ENCODE results near the gene GNAL.
A peak's percentile ranks its signal among the peaks of the same experiment; 100 is the strongest.
"Not testable (repeated sequence)": the region's sequence is repeated elsewhere in the genome, so short reads cannot be mapped to it uniquely, and the experiment has no call there.

Gene GNAL

DNA sequence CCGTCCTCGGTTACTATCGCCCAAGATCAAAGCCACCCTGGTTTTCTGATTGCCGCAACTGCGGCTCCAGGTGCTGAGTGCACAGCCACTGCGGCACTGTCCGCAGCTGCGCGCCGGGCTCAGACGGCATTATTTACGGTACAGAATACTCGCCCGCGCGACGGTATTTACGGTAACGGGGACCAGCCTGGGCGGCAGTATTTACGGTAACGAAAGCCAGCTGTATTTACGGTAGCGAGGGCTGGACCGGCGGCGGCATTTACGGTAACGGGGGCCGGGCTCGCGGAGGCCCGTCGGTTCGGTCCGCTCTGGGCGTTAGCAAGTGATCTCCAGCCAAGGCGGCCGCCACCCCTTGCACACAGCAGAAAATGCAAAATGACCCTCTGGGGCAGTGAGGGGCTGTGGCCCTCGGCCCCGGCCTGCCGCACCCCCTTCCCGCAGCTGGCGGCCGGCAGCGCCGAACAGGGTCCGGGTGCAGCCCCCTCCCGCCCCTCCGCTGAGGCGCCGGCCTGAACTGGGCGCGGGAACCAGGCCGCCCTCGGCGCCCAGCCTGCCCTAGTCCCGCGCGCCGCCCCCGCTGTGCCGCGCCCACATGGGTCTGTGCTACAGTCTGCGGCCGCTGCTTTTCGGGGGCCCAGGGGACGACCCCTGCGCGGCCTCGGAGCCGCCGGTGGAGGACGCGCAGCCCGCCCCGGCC, at the start of gene GNAL:
Gene GNAL (plus strand): TSS at position 293 of the 697 bp plus-strand sequence. CDS start 300 bp downstream, at position 593.
- peak; percentile 38 to 82 for DNase-seq

- DNase-seq = not testable (repeated sequence)
Measured at GRCh38 chr18:11647310-11647709, 41.8 kb upstream of the GNAL start.

- not testable (repeated sequence) for DNase-seq
Measured at GRCh38 chr18:11647804-11648203, 41.3 kb upstream of the GNAL start.

DNA sequence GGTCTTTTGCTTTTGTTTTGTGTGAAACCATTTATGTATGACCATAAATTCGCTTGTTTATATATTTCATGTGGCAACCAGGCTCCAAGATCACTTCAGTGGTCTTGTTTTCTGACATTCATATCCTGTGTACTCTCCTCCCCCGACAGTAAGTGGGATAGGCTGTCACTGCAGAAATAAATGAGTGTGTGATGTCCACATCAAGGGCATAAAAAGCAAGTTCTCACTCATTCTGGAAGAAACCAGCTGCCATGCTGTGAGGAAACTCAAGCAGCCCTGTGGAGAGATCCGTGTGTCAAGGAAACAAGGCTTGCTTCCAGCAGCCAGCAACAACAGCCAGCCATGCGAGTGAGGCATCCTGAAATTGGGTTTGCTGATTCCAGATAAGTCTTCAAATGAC, 39.2 kb upstream of the GNAL start:
- no peak for DNase-seq

DNA sequence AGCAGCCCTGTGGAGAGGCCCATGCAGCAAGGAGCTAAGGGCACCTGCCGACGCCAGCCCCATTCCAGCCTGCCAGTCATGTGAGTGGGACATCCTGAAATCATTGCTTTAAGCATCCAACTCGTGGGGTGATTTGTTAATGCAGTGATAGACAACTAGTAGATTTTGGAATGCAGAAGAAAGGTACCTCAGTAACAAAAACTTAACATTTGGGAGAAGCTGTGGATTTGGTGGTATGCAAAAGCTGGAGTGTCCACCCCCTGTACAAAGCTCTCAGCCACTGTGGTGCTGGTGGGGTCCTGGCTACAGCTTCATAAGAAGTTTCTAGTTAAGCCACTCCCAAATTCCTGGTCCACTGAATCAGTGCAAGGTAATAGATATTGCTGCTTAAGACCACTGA, 37.2 kb upstream of the GNAL start:
- no peak for DNase-seq

- no peak for DNase-seq
Measured at GRCh38 chr18:11653521-11653920, 35.5 kb upstream of the GNAL start.

GRCh38 chr18:11654736-11655605, 34.1 kb upstream of the GNAL start:
- peak; percentile 1 to 21 for DNase-seq

DNA sequence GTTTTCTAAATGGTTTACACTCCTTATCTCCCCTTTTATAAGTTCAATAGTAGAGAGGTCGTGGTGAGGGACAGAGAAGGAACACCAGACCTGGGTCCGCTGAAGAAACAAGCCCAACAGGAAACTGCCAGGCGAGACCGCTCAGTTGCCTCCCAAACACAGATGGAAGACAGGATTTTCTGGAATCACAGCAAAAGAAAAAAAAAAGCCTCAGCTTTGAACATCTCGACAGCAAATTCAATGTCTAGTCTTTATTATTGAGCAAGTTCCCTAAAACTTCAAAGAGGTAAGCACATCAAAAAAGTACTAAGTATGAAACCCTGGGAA, 33.5 kb upstream of the GNAL start:
- DNase-seq = no peak

GRCh38 chr18:11657152-11657551, 31.9 kb upstream of the GNAL start:
- no peak for DNase-seq

DNA sequence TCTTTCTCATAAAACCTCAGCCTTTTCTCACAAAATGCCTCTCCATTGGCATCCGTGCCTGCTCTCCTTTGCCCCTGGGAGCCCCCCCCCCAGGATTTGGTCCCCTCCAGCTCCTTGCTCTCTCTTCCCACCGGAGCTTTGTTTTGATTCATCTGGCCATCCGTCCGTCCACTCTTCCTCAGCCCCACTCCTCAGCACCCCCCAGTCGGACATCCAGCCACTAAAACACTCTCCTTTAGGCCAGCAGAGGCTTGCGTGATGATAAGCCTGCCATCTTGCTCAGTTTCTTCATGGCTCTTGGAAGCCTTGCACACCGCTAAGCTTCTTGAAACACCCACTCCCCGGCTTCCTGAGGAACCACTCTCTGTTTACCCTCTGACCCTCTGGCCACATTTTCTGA, 31.5 kb upstream of the GNAL start:
- no peak for DNase-seq

- no peak for DNase-seq
Measured at GRCh38 chr18:11658019-11658418, 31.0 kb upstream of the GNAL start.

GRCh38 chr18:11658989-11659388, 30.1 kb upstream of the GNAL start:
- DNase-seq = no peak

DNA sequence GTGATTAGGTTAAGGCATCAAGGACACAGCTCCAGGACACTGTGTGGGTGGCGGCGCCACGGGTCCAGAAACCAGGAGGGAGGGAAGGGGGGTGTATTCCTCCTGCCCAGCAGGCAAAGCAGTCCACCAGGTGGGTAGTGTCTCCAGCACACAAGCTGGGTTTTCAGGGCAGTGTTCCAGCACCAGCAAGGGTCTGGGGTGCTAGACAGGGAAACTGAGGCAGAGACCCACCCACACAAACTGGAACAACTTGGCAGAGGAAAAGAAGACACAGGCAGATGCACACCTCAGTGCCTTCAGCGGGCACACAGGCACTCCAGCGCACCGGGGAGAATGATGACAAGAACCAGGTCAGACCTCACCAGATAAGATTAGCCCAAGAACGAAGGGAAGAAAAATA, 28.4 kb upstream of the GNAL start:
- DNase-seq = no peak

GRCh38 chr18:11661430-11661829, 27.6 kb upstream of the GNAL start:
- DNase-seq = no peak

- no peak for DNase-seq
Measured at GRCh38 chr18:11663439-11664029, 25.5 kb upstream of the GNAL start.

DNA sequence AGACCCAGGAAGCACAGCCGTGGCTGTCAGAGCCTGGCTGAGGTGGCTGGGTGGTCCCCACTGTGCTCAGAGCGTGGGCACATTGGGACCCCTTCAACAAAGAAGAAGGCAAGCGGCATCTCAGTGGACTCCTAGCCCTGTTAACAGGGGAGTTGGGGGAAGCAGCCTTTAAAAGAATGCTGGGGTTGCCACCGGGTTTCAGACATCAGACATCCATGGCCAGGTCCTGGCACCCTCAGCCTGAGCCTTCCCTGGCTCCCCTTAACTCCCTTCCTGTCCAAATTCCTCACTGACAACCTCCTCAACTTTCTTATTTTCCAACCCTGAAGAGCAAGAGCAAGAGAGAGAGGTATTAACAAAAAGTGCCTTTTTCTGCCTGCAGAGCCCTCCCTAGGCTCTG, 24.8 kb upstream of the GNAL start:
- DNase-seq = no peak

- DNase-seq = no peak
Measured at GRCh38 chr18:11665146-11665545, 23.9 kb upstream of the GNAL start.

DNA sequence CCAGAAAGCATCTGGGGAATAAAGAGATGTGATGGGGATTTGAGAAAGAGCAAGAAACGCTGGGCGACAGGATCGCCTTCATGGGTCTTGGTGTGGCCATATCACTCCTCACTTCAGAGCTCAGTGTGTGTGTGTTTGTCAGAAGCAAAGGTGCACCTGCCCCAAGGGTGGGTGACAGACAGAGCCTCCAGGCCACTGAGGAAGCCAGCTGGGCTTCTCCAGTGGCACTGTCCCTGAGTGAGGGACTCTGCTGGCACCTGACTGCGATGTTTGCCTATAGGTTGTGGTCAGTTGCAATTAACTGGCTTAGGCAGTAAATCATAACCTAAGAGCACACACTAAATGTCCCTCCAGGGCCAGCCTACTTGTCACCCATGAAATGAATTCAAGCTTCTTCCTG, 23.5 kb upstream of the GNAL start:
- no peak for DNase-seq

DNA sequence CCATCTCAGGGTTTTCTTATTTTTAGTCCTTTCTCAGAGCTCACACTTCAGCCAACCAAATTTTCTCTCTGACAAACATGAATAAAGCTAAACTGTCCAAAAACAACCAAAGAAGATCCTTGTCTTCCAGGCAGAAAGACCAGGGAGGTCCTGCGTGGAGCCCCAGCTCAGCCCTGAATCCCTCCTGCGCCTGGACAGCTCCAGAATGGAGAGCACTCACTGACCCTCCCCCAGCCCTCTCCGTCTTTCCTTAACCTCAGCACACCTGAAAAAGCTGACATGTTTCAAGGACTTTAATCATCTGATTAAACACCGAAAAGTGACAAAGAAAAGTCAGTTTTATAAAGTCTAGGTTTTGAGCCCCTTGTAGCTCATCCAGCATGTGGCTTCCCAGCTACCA, 22.9 kb upstream of the GNAL start:
- DNase-seq = no peak

DNA sequence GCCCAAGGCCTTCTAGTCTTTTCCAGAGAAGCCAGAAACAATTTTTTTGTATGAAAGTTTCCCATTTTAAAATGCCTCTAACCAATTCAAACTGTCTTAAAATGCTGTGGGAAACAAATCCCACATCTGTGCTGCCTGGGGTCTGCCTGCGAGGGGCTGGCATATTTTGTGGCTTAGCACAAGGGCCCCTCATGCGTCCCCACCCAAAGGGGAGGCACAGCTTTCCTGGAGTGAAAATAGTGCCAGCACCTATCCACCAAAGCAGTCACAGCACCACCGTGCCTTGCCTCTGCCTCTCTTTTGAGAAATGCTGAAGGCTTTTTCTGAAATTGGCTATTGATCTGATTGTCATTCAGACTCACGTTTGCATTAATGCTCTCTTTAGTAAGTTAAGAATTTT, 22.2 kb upstream of the GNAL start:
- no peak for DNase-seq

DNA sequence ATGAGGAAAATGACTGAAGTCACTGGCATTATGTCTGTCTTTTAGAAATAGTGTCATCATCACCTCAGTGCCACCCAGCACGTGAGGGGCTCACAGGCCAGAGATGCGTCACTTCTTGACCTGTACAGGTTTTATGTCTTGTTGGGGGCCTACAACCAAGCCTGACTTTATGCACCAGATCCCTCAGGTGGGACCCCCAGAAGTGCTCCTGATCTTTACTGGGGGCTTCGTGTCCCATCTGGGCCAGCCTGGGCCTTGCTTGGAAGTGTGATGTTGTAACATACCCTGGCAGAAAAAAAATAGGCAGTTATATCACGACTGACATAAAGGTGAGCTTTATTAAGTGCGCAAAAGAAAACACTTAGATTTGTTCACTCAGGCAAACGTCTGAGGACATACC, 21.5 kb upstream of the GNAL start:
- no peak for DNase-seq

DNA sequence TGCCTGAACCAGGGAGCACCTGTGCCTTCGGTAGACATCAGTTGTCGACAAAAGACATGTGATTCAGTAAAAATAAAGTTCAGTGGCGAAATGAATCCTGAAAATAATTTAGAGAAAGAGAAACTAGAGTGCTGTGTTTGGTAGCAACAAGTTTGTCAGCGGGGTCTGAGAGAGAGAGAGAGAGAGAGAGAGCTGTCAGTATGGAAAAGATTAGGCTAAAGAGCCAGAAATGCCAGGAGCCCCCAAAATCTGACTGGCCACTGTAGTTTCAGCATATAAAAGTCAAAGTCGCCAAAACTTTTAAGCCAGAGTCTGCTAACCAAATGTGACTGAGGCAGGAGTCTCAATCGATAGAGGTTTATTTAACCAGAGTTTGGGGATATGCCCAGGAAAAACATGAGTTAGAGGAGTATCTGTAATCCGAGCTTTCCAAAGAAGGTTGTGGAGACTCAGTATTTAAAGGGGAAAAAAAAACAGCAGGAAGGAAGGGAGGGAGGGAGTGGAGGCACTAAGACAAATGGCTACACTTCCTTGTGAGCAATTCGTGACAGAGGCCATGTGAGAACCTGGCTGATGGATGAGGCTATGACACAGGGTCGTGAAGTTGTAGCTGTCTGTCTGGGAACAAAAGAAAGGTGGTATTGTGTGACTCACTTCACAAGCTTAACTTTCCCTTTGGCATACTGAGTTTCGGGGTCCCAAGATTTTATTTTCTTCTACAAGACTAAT, 20.5 kb upstream of the GNAL start:
- no peak for DNase-seq

DNA sequence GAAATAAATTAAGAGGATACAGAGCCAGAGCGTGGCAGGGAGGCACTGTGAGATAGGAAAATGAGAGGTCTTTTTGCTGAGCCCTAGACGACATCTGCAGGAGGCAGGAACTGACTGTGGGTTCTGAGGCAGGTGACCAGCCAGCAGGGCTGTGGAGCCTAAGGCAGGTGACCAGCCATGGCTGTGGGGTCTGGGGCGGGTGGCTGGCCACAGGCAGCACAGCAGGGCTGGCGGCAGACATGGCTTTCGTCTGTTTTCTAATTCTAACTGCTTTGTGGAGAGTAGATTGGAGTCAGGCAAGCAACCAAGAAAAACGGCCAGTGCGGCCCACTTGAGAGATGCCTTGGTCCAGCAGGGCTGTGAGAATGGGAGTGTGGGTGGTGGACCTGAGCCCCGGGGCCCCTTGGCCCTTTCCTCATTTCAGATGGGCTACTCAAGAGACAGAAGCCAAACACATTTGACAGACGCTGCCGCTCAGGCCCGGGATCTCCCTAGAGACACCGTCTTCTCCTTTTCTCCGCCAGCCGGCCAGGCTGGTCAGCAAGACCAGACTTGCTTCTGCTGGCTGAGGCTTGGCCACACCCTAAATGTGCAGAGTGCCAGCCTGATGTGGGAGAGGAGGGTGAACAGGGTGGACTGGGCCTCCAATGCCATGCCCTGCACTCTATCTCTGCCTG, 19.7 kb upstream of the GNAL start:
- DNase-seq = no peak

All from NCI-H1930 (cell line).